GM10847 (cell line): ENCODE results near the gene OAF.

ENCODE experiments used
- POLR2A ChIP-seq: IDR thresholded peaks from 2 replicates; pipeline ENCODE4 v1.6.1; 2011; ENCODE audit not compliant: insufficient read length; ENCODE audit errors: extremely low read depth

OAF gene

DNA sequence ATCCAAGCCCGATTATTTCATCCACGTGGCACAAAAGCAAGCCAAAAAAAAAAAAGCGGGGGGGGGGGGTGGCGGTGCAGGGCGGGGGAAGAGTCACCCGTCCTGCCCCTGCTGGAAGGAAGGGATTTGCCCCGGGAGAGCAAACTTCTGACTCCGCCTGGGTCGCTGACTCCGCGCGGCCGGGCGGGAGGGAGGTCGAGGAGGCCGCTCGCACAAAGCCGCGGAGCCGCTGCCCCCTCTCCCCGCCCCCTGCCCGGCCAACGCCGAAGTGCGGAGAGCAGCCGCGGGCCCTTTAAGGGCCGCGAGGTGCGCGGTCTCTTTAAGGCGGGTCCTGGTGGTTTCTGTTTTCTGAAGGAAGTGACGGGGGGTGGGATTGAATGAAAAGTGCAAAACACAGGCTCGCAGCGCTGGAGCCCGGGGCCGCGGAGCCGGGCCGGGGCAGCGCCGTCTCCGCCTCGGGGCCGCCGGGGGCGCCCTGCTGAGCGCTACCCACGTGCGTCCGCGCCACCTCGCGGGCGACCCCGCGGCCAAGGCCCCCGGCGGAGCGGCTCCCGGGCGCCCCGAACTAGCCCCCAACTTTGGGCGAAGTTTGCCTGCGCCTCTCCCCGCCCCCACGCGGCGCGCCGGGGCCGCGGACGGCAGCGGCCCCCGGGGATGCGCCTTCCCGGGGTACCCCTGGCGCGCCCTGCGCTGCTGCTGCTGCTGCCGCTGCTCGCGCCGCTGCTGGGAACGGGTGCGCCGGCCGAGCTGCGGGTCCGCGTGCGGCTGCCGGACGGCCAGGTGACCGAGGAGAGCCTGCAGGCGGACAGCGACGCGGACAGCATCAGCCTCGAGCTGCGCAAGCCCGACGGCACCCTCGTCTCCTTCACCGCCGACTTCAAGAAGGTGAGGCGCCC lies at the start of gene OAF:
OAF (plus strand) TSS at position 407 of the 896 bp plus-strand sequence; CDS start at position 655, 248 bp downstream.
- TF ChIP-seq POLR2A = no peak

DNA sequence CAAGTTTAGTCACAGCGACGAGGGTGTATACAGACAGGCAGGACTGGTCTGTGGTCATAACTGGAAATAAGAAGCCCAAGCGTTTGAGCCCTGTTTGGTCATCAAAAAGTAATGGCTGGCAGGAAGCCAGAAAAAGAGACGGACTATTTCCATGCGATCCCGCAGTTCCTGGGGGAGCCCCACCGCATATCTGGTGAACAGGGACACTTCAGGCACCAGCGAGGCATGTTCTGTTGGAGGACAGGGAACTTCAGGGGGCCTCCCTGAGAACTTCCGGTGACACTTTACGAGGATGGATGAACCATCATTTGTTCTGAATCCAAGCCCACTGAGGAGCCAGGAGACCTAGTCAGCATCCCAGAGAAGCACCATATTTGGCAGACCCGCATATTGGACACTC lies 43.2 kb upstream of the OAF start:
- TF ChIP-seq POLR2A = no peak

DNA sequence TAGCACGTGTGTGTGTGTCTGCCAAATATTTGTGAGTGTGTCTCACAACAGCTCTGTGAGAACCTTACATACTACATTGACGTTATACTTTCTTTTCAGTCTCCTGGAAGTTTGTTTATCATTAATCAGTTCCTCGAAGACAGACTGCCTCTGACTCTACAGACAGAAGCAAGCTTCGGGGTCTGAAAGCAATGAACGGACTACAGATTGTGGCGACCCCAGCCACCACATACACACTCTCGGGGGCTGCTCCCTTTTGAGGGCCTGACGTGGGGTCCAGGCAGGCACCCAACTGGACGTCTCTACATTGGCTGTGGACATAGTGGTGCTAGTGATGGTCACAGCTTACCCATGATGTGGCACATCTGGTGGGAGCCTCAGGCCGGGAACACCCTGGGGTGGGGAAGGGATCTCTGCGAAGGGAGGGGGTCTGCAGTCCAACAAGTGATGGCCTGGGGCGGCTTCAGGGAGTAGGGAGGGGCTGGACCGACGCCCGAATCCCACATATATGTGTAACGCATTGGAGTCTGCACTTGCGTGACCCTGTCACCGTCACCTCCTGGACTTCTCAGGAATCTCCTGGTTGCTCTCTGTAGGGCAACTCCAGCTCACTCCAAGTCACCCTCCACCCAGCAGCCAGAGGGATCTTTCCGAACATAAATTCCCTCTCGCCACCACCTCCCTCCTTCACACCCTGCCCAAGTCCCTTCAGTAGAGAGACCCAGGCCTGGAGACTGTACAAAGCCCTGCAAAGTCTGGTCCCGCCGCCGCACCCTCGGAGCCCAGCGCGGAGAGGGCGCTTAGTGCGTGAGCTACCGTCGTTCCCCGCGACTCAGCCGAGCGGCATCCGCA lies 42.5 kb upstream of the OAF start:
- no peak for TF ChIP-seq POLR2A

DNA sequence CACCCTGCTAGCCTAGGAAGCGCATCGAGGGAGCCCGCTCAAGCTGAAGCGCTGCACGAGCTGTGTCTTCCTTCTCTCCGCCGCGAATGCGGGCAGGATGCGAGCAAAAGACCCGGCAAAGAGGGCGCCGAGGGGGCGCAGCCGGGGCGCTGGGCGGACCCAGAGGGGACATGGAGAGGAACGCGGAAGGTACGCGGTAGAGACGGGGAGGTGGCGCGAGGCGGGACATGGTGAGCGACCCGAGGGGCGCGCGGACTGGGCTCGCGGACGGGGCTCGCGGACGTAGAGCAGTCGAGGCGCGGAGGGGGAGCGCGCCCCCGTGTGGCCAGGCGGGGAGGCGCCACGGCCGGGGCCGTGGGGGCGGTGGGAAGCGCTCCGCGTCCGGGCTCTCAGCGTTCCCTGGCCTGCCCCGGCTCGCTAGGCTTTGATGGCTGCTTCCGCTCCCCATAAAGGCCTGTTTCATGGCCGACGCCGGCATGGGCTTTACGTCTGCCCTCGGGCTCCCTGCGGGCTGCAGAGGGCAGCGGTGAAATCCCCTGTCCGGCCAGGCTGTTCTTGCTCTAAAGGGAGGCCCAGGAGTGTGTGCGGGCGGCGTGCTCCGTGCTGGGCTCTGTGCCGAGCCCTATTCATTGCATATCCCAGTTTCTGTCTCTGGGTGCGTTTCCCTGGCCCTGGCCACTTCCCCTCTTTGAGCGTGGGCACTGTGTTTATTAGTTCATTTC lies 41.7 kb upstream of the OAF start:
- TF ChIP-seq POLR2A = no peak

DNA sequence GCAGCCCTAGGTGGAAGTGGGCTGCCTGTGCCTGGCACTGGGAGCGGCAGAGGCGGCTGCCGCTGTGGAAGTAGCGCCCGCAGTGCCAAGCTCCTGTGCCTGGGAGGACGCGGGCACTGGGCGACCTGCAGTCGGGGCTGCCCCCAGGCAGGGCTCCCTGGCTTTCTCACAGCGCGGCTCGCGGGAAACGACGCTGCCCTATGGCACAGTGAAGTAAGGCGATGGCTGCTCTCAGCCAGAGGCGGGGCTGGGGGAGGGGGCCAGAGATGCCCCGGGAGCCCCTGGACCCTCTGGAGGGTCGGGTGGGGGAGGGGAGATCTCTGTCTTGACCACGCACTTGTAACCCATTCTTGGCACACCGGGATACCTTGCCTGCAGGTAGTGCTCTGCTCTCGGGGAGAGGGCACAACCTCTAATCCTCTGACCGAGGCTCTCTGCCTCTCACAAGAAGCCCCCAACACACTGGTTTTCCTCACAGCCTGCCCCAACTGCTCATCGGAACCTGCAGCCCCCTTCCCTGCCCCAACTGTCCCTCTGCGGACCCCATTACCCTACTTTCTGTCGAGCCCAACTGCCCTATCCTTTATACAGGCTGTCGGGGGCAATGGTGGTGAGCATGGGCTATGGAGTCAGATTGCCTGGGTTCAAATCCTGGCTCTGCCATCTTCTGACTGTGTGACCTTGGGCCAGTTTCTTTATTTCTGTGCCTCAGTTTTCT lies 40.7 kb upstream of the OAF start:
- no peak for TF ChIP-seq POLR2A

DNA sequence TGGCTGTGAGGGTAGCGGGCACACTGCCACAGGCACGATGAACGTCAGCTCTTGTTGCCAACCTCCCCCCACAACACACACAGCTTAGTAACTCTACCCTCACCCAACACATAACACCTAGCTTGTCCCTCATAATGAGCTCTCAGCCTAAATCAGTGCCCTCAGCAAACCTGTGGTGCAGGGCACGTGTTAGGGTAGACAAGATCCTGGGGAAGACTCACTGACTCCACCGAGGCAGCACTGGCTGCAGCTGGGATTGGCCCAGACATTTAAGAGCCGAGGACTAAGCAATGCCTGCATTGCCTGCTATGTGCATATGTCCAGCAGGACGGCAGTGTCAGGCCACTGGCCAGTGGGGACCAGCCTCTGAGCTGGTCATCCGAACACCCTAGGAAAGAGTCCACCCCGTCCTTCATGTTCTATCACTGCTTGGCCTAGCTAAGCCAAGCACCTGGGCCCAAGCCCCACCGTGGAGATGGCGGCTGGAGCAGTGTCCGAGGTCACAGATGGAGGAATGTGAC lies 40.0 kb upstream of the OAF start:
- no peak for TF ChIP-seq POLR2A

DNA sequence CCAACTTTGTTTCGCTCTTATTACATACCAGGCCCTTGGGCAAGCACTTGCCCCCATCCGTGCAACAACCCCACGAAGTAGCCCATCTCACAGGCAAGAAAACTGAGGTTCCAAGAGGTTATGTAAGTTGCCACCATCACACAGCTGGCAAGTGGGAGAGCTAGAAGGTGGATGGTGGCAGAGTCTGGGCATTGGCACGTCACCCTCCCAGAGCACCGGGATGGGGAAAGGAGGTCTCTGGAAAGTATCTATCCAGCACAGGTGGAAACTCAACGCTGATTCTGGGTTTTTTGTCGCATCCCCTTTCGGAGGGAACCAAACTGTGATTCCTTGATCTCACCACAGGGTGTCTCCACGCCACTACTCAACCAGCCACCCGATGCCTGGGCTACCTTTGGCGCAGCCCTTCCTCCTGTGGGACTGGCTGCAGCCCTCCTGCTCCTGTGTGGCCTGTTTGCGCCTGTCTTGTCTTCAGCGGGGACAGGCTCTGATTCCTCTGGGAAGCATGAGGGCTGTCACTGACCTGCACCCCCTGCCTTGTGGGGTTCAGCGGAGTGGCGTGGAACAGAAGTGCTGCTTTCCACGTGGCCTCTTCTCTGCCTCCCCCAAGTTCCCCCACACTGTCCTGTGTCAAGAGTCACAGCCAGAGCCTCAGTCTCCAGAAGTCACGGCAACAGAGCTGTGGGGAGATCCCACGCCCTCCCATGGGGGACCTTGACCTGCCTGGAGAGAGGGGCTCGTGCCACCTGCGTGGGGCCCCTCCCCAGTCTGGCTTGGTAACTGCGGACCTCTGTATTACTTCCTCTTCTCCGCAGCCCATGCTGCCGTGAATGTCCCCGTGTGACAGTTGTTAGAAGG lies 38.5 kb upstream of the OAF start:
- TF ChIP-seq POLR2A = no peak

DNA sequence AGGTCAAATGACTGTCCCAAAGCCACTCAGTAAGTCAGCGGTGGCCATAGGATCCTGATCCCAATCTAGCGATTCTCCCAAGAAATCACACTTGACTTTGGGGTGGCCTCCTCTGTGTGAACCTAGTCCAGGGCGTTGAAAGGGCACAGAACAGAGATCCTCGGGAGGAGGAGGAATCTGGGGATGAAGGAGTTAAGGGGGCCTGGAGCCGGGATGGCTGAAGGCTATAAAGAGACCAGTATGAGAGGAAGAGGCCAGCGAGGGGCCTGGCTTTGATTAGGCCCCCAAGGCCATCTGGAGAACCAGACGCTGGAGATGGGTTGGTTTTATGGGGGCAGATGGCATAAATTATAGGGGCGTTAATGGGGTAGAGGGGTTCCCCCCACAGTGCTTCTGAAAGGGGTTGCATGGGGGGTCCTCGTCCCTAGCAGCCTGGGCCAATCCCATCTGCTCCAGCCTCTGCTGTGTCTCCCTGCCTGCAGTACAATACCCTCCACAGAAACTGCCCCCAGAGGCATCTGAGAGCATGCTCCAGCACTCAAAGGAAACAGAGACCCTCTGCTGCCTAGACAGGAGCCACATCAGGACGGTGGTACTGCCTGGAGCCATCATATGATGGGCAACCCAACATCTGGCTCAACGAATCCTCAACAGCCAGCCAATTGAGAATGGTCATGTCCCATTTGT lies 37.7 kb upstream of the OAF start:
- TF ChIP-seq POLR2A = no peak

DNA sequence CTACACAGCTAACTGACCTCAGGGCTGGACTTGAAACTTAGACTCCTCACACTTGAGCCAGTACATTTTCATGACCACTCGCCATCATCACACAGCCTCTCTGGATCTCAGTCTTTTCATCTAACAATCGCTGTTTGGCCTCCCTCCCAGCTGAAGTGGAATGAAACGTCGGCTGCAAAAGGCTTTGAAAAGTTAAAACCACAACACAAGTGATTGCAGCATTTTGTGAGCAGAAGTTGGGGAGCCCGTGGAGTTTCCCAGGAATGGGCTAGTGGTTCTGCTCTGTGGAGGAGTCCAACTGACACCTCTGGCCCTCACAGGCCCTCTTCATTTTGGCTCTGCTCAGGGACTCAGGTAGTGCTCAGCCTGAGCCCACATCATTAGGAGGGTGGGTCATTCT lies 37.0 kb upstream of the OAF start:
- TF ChIP-seq POLR2A = no peak

DNA sequence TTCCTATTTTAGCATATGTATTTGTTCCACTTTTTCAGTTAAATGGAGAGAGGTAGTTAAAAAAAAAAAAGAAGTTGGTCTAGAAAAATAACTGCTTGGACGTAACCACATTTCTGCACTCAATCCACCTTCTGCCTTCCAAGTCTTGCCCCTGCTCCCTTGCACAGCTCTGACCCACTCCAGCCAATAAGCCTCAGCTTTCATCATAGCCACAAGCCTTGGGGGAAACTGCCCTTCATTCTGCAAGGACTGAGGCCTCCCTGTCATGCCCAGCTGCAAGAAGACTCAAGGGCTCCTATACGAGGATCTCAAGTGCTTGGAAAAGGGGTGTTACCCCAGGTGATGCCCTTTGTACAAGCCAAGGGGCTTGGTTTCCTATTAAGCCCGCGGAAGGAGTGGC lies 36.0 kb upstream of the OAF start:
- no peak for TF ChIP-seq POLR2A

DNA sequence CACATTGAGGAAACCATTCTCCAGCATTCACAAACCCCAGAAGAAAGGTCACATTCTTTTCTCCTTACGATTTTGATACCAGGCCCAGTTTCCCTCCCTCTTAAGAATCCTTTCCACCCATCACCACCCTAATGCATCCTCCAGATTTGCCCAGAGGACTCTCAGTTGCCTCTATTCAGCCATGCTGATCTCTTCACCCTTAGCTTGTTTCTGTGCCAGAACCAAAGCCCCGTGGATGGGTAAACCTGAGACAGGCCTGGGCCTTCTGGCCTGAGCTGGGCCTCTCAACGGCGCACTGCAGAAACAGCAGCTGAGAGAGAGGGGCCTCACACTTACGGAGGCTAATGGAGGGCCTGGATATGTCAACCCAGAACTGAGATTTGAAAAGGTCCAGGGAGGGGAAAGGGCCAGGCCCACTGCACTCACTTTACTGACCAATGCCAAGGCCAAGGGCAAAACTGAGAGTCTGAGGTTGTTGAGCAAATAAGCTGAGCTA lies 32.2 kb upstream of the OAF start:
- TF ChIP-seq POLR2A = no peak

DNA sequence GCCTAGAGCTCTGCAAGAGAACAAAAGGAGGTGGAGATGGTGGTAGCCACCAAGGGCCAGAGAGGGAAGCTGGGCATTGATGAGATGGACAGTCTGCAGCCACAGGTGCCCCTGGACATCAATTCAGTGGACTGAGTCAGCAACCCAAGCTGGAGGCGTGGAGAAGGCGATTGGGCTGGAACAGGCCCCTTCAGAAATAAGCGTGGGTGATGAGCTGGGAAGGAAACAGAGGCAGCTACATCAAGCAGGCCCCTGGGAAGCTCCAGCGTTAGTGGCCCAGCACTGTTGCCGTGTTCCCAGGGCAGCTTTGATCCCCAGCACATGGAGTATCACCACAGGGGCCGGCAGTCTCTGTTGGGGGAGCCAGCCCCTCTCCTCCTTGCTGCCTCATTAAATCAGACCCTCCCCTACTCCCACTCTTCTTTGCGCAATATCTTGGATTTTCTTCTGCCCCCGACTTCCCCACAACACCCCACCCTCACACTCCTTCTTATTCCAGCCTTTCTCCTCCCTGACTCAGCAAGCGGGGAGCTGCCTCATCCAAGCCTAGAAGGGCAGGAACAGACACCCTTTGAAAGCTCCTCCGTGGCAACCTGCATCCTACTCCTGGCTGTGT lies 31.7 kb upstream of the OAF start:
- TF ChIP-seq POLR2A = no peak
